ENCODE measurements around the gene PREP. TPM values are rescaled to one million over a fixed set of nuclear protein-coding genes. Genes with fewer than 3 reads are reported as not detected.

Gene PREP
- total RNA-seq, 1 experiment from 2014 or later, result 69.9 TPM

DNA sequence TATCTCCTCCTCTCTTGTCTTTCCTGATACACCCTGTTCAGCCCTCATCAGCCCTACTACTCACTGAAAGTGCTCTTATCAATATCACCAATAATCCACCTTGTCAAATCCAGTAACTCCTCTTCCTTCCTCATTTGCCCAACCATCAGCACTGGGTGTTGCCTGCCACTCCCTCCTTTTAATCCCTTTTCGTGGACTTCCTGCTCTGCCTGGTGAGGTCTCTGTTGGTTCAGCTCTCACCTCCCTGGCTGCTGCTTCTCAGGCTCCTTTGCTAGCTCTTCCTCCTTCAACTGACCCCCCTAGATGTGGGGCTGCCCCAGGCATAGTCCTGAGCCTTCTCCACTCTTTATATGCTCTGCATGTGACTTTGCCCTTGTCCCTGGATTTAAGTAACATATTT is 92.5 kb downstream of the PREP start:
- TF ChIP-seq, protein P1, sequence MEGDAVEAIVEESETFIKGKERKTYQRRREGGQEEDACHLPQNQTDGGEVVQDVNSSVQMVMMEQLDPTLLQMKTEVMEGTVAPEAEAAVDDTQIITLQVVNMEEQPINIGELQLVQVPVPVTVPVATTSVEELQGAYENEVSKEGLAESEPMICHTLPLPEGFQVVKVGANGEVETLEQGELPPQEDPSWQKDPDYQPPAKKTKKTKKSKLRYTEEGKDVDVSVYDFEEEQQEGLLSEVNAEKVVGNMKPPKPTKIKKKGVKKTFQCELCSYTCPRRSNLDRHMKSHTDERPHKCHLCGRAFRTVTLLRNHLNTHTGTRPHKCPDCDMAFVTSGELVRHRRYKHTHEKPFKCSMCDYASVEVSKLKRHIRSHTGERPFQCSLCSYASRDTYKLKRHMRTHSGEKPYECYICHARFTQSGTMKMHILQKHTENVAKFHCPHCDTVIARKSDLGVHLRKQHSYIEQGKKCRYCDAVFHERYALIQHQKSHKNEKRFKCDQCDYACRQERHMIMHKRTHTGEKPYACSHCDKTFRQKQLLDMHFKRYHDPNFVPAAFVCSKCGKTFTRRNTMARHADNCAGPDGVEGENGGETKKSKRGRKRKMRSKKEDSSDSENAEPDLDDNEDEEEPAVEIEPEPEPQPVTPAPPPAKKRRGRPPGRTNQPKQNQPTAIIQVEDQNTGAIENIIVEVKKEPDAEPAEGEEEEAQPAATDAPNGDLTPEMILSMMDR (IDR thresholded peaks at IDR 0.05; ENCODE audit: insufficient read depth in 1 of 2, low read depth in 1 of 2, low read length in 1 of 2, severe bottlenecking in 1 of 2, unreplicated experiment in 1 of 2), result no peak
- Histone ChIP-seq H3K4me3 (ENCODE audit: low read depth, low read length) (no peak overlapping the region), H3K9me3 (no peaks in the 10 kb centered on the region), H3K4me1 (no peaks in the 10 kb centered on the region), H3K36me3 (ENCODE audit: control insufficient read depth, insufficient read depth, low read length) (no peaks in the 10 kb centered on the region), H3K27me3 (replicated peaks; ENCODE audit: control insufficient read depth, insufficient read depth, low read length) (no peaks in the 10 kb centered on the region)
- no TSS peak for BruUV-seq (replicated peaks)
- POLR2A ChIA-PET, result no interaction called here
- Mint-ChIP-seq H3K9me3 (ENCODE audit: unreplicated experiment) (no peaks in the 10 kb centered on the region), H3K27me3 (ENCODE audit: insufficient read depth, unreplicated experiment) (no peaks in the 10 kb centered on the region), H3K27ac (ENCODE audit: unreplicated experiment) (no peak overlapping the region), H3K4me1 (ENCODE audit: low read depth, unreplicated experiment) (no peaks in the 10 kb centered on the region), H3K4me3 (ENCODE audit: unreplicated experiment) (no peak overlapping the region), H3K36me3 (ENCODE audit: insufficient read depth, unreplicated experiment) (peaks cover 20% of the 10 kb centered on the region)
- CTCF ChIA-PET, result no interaction called here
- intact Hi-C loops (cut with micrococcal nuclease; ENCODE audit: unreplicated experiment), result no loop called here
- DNase-seq, result no peak

DNA sequence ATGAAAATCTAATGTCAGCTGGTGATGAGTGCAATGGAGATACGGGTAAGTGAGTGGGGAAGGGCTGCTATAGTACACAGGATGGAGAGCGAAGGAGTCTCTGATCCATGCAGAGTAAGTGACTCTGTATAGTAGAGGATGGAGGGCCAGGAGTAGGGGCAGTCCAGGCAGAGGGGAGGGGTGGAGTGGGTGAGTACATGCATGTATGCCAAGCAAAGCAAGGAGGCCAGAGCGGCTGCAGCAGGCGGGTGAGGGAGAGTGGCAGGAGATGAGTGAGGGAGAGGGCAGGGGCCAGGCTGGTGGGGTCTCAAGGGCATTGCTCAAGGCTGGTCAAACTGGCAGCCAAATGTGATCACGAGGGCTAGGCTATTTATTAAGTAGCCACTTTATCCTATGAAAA is 94.0 kb downstream of the PREP start:
- ChIA-PET POLR2A (no interaction called here), CTCF (no interaction called here)
- DNase-seq, result no peak
- Histone ChIP-seq H3K36me3 (ENCODE audit: control insufficient read depth, insufficient read depth, low read length) (no peaks in the 10 kb centered on the region), H3K4me1 (no peaks in the 10 kb centered on the region), H3K9me3 (no peaks in the 10 kb centered on the region), H3K27me3 (replicated peaks; ENCODE audit: control insufficient read depth, insufficient read depth, low read length) (no peaks in the 10 kb centered on the region), H3K4me3 (ENCODE audit: low read depth, low read length) (no peak overlapping the region)
- Mint-ChIP-seq H3K36me3 (ENCODE audit: insufficient read depth, unreplicated experiment) (peaks cover 12% of the 10 kb centered on the region), H3K27me3 (ENCODE audit: insufficient read depth, unreplicated experiment) (no peaks in the 10 kb centered on the region), H3K4me3 (ENCODE audit: unreplicated experiment) (no peak overlapping the region), H3K27ac (ENCODE audit: unreplicated experiment) (no peak overlapping the region), H3K4me1 (ENCODE audit: low read depth, unreplicated experiment) (no peaks in the 10 kb centered on the region), H3K9me3 (ENCODE audit: unreplicated experiment) (no peaks in the 10 kb centered on the region)
- intact Hi-C loops (cut with micrococcal nuclease; ENCODE audit: unreplicated experiment), result no loop called here
- no TSS peak for BruUV-seq (replicated peaks)
- TF ChIP-seq, protein P1 (IDR thresholded peaks at IDR 0.05; ENCODE audit: insufficient read depth in 1 of 2, low read depth in 1 of 2, low read length in 1 of 2, severe bottlenecking in 1 of 2, unreplicated experiment in 1 of 2), result no peak

DNA sequence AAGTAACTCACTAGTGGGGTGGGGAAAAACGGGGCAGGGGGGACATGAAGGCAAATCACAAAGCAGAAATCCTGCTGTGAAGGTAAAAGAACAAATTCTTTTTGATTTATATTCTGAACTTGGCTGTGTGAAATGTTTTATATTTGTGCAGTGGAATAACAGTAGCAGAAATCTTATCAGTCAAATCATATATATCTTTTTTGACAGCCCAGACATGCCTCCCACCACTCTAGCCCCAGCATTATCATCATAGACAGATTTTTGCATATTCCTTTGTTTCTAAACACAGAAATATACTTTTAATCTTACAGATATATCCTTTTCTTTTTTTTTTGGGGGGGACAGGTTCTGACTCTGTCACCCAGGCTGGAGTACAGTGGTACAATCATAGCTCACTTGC is 97.4 kb downstream of the PREP start:
- H3K4me1 Mint-ChIP-seq (ENCODE audit: low read depth, unreplicated experiment), result no peaks in the 10 kb centered on the region
- intact Hi-C loops (cut with micrococcal nuclease; ENCODE audit: unreplicated experiment), result no loop called here
- no peaks in the 10 kb centered on the region for H3K27me3 Mint-ChIP-seq (ENCODE audit: insufficient read depth, unreplicated experiment)
- H3K4me3 Mint-ChIP-seq (ENCODE audit: unreplicated experiment), result no peak overlapping the region
- H3K9me3 ChIP-seq, result no peaks in the 10 kb centered on the region
- ChIA-PET CTCF (no interaction called here), POLR2A (no interaction called here)
- H3K4me3 ChIP-seq (ENCODE audit: low read depth, low read length), result no peak overlapping the region
- H3K27me3 ChIP-seq (replicated peaks; ENCODE audit: control insufficient read depth, insufficient read depth, low read length), result no peaks in the 10 kb centered on the region
- H3K9me3 Mint-ChIP-seq (ENCODE audit: unreplicated experiment), result no peaks in the 10 kb centered on the region
- DNase-seq, result no peak
- TF ChIP-seq, protein P1 (IDR thresholded peaks at IDR 0.05; ENCODE audit: insufficient read depth in 1 of 2, low read depth in 1 of 2, low read length in 1 of 2, severe bottlenecking in 1 of 2, unreplicated experiment in 1 of 2), result no peak
- no peaks in the 10 kb centered on the region for H3K36me3 ChIP-seq (ENCODE audit: control insufficient read depth, insufficient read depth, low read length)
- no peak overlapping the region for H3K27ac Mint-ChIP-seq (ENCODE audit: unreplicated experiment)
- H3K4me1 ChIP-seq, result no peaks in the 10 kb centered on the region
- peaks cover 30% of the 10 kb centered on the region for H3K36me3 Mint-ChIP-seq (ENCODE audit: insufficient read depth, unreplicated experiment)
- BruUV-seq (replicated peaks), result no TSS peak
